ENCODE measurements around the gene GPSM1.
"Not testable (repeated sequence)": the region's sequence is repeated elsewhere in the genome, so short reads cannot be mapped to it uniquely, and the experiment has no call there.

Gene GPSM1

DNA sequence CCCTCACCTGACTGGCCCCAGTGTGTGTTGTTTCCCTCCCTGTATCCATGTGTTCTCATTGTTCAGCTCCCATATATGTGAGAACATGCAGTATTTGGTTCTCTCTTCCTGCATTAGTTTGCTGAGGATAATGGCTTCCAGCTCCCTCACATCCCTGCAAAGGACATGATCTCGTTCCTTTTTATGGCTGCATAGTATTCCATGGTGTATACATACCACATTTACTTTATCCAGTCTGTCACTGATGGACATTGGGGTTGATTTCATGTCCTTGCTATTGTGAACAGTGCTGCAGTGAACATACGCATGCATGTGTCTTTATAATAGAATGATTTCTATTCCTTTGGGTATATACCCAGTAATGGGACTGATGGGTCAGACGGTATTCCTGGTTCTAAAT lies 7.4 kb upstream of the GPSM1 start:
- not testable (repeated sequence) for DNase-seq

DNA sequence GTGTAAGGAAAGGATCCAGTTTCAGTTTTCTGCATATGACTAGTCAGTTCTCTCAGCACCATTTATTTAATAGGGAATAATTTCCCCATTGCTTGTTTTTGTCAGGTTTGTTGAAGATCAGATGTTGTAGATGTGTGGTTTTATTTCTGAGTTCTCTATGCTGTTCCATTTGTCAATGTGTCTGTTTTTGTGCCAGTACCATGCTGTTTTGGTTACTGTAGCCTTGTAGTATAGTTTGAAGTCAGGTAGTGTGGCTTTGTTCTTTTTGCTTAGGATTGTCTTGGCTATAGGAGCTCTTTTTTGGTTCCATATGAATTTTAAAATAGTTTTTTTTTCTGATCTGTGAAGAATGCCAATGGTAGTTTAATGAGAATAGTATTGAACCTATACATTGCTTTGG lies 6.4 kb upstream of the GPSM1 start:
- DNase-seq = not testable (repeated sequence)

DNA sequence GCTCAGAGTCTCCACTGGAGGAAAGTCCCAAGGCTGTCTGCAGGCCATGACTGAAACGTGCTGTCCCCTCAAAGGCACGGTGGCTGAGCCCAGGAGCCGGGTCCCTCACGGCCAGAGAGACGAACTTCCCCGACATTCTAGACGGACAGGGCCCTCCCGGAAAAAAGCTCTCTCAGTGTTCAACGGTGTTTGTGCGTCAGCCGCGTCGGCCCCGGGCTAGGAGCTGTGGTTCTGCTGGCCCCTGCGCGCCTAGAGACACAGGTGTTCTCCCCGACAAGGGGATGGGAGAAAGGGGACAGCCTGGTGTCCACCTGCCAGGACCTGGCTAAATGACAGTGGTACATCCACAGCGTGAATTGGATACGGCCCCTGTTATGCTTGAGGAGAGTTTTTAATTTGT lies 5.8 kb upstream of the GPSM1 start:
- DNase-seq = no peak

DNA sequence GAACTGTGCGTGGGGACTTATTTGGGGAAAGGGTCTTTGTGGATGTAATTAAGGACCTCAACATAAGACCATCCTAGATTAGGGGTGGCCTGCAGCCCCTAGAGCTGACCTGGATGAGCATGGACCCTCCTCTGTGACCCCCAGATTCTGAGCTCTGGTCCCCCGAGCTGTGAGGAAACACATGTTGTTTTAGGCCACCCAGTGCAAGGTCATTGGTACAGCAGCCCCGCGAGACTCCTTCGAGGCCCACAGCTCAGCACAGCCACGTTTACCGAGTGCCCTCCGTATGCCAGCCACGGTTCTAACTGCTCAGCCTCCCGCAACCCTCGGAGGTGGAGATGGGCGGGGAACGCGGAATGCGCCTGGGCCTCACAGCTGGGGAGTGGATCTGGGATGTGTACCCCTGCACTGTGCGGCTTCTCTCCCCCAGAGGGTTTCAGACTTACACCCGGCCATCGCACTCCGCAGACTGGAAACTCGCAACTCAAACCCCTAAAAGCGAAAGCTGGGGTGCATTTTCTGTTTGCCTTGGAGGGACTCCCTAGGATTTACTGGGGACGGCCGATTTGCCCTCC lies 4.5 kb upstream of the GPSM1 start:
- no peak for DNase-seq

DNA sequence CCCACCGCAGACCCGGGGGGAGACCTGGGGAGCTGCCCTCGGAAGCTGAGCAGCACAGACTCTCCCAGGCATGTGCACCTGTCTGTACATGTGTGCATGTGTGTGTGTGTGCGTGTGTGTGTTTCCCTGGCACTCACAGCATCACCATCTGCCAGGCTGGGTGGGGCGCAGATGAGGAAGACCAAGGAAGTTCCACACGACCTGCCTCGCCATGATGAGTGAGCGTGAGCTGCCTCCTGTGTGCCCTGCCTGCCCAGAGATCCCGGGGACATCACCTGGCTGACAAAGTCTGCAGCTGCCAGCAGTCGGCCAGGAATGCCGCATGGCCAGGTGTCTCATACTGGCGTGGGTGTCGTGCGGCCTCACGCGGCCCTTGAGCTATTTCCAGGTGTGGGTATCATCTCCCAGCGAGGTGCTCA lies 4.0 kb upstream of the GPSM1 start:
- DNase-seq = no peak

DNA sequence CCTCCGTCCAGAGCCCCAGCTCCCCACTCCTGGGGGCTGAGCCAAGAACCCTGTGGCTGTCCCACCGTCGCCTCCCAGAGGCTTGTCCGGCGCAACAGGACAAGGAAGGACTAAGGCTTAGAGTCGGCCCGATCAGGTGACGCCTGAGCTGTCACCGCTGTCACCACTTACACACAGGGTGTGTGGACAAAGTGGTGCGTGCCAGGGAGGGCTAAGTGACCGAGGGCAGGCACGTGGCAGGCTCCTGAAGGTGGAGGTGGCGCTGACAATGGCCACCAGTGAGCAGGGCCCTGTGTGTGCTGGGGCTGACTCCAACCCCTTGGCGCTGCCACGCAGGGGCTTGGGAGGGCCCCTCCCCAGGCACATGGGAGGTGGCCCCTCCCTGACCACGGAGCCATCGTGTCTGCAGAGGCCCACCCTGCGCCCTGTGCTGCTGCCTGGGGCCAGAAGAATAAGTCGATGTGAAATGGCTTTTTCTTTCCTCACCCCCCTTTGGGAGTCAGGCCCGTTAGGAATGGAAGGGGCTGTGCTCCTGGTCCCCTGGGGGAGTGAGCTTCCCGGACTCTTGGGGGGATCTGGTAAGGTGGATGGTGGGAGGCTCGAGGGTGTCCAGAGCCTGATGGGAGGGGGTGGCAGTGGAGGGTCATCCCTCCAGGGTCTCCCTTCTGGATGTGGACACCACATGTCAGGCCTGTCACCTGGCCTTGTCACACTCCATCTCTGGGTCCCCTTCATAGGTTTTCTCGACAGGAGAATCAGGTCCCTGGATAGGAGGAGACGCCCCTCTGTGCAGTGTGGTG lies 2.6 kb upstream of the GPSM1 start:
- DNase-seq = no peak

DNA sequence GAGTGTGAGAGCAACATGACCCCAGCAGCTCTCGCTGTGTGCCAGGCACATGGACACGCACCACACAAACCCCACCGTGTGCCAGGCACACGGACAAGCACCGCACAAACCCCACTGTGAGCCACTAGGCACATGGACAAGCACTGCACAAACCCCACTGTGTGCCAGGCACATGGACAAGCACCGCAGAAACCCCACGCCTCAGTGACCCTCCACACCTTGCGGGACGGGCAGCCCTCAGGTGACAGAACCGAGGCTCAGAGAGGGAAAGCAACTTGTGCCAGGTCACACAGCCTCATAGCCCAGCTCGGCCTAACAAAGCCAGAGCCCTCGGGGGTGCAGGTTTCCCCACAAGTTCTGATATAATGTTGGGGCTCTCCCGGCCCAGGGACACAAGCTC lies 2.0 kb upstream of the GPSM1 start:
- DNase-seq = no peak

DNA sequence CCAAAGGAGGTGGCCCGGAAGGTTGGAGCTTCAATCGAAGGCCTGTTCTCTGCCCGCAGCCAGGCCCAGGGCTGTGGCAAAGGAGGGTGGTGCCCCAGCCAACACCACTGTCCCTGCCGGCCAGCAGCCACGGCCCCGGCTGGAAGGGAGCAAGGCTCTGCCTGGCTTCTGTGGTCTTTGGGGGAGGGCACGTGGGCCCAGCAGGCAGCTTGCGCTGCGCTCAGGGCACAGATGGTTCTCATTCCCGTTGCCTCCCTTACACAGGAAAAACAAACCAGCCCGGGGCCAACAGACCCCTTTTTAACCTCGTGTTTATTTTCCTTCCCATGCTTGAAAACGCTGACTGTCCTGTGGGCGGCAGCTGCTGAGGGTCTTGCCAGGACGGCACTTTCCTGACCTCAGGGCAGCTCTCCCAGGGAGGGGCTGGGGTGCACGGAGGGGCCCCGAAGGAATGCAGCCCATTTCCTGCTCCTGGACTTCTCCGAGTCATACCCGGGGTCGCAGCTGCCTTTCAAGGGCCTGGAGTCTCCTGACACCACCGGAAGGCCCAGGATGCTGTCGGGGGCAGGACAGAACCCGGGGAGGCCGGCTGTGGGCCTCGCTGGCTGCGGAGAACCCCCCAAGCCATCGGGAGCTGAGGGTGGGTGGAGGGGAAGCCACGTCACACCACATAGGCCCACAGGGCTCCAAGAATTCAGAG lies 1.1 kb upstream of the GPSM1 start:
- no peak for DNase-seq

DNA sequence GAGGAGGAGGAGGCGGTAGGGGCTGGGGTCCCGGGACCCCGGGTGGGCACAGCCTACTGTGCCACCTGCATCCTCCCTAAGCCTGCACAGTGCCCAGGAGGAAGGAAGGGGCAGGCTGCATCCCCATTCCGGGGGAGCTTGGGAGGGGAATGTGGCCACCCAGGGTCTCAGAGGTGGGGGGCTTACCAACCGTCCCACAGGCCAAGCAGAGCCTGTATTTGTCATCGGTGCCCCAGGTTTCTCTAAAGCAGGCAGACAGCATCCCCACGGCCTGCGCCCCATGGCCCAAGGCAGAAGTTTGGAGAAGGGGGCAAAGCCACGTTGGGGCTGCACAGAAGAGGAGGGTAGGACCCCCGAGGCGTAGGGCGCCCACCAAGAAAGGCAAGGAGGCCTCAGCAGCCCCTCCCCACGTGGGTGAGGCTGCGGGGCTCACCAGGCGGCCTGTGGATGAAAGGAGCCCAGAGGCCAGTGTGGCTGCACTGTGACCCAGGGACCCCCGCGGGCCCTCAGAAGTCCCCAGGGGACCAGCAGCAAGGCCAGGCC lies 507 bp upstream of the GPSM1 start:
- no peak for DNase-seq

DNA sequence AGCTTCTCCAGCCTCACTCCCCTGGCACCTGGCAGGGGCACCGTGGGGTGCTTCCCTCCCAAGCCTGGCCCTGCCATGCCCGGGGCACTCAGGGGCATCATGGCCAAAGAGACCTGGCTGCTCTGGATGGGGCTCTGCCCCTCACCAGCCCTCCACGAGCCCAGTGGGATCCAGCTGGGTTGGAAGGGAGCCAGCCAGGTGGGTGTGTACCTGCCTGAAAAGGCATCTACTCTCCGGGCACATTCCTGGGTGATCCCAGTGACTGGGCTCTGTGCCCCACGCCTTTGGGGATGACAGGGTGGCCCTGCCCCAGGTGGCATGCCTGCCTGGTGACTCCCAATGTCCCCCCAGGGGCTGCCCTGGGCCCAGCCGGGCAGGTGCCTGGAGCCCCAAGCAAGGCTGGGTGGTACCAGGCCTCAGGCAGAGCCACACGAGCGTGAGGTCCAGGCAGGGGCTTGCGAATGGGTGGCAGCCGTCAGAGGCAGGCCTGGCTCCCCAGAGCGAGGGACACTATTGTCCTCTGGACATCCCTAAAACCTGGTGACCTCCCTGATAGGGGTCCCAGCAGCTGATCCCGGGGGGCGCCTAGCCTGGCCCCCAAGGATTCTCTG lies 777 bp downstream of the GPSM1 start:
- DNase-seq = no peak

DNA sequence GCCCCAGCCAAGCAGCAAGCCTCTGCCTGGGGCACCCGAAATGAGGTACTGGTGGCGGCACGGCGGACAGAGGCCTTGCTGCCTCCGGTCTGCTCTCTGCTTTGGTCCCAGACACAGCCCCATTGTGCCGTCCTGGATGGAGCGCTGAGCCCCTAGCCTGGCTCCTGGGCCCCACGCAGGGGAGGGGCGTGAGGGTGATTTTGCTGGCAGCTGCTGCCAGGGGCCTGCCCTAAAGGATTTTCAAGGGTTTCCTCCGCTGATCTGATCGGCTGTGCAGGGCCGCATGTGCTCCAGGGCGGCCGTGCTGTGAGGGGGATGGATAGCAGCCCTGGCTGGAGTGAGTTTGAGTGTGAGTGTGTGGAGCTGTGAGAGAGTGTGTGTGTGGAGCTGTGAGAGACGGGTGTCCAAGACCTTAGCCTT lies 1.3 kb downstream of the GPSM1 start:
- no peak for DNase-seq

DNA sequence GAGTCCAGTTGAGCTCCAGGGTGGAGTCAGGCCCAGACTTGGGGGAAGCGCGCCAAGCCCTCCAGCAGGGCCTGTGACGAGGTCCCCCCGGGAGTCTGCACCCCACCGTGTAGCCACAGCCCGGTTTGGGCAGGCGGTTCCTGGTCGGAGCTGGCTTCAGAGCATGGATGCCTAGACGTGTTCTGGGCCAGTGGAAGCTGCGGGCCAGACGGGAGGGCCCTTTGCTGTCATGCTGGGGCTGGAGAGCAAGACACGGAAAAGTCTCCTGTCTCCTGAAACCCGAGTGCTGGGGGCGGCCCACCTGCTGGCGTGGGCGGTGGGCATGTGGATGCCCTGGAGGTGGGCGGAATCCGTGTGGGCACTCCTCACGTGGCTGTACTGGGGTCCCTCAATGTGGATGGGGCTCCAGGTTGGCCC lies 1.9 kb downstream of the GPSM1 start:
- no peak for DNase-seq

DNA sequence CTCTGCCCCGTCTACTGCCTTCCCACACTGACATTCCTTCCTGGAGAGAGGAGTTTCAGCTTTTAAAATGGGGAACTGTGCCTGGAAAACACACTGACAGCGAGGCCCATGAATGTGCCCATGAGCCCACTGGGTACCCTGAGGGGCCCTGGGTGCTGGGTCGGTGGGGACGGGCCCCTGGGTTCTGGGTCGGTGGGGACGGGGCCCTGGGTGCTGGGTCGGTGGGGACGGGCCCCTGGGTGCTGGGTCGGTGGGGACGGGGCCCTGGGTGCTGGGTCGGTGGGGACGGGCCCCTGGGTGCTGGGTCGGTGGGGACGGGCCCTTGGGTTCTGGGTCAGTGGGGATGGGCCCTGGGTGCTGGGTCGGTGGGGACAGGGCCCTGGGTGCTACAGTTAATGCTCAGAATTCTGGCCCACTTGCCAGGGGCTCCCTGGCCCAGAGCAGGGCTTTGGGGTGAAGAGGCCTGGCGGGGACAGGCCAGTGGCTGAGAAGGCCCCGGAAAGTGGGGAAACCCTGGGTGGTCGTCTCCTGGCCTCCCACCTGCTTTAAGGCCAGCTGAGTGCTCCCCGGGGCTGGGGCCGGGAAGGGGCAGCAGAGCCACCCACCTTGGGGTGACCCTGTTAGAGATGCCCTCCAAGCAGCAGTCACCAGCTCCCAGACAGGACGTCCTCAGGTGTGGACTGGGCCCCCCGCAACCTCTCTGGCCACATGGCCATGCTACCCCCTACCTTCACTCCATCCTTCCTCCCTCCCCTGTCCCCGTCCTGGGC lies 2.5 kb downstream of the GPSM1 start:
- no peak for DNase-seq

DNA sequence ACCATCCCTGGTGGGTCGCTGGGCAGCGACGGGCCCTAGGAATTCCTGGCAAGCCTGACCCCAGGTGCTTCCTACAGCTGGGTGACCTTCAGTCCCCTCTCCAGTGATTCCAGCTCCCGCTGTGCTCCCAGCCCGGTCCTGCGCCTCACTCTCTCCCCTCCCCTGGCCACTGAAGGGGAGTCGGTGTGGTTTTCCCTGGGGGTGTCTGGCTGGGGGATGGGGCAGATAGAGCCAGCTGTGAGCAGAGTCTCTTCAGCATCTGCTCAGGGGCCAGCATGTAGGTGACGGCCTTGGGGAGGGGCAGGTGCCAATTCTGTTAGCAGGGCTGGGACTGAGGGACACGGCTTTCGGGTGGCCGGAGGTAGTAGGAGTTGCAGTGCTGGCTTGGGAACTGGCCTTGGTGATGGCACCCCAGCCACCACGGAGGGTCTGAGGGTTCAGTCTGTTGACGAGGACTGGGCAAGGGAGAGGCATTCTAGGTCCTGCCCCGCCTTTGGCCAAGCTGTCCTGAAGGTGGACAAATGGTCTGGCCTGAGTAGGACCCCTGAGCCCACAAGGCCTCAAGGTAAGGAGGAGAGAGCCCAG lies 3.2 kb downstream of the GPSM1 start:
- no peak for DNase-seq

DNA sequence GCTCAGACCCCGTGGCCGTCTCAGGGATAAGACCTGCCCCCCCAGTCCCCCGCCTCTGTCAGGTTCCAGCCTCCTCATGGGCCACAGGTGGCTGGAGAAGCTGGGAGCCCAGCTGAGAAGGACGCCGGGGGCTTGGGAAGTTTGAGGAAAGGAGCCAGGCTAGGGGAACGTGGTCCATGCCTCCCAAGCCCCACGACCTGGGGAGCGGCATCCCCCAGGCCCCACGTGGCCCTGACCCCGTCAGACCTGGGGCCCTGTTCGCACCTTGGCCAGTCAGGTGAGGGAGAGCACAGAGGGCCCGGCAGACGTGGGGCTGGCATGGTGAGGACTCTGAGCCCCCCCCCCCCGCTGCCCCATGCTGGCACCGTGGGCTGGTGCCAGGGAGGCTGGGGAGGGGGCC lies 3.7 kb downstream of the GPSM1 start:
- no peak for DNase-seq

DNA sequence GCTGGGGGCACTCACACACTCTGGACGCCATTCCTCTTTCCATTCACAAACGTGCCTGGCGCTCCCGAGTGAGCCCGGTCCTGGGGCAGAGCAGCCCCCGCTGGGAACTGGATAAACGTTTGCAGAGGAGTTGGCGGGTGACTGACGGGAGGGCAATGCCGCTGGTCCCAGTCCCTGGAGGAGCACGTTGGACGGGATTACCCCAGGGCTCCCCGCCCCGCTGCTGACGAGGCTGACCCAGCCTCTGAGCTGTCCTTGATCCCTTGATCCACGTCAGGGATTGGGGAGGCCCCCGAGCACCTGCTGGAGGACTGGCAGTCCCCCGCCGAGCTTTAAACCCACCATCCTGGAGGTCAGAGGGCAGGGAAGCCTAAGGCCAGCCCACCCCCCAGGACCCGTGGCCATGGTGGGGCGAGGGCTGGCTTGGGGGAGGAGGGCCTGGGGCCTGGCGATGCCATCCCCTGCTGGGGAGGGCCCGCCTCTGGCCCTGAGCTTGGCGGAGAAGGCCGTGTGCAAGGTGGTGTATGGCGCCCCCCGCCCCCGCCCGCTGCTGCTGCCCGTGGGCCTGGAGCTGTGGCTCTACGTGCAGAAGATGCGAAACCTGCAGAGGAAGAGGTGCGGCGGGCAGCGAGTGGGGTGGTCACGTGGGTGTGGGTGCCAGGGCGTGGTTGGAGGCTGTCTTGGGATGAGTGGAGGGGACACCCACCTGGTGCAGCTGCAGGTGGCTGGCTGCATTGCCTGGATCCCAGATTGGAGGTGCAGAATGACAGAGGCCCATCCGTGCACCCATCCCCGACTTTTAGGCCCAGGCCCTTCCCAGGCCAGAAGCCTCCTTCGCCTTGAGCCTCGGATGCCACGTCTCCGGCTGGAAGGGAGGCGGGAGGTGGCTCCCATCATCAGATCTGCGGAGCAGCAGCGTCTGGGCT lies 4.5 kb downstream of the GPSM1 start:
- DNase-seq = no peak

DNA sequence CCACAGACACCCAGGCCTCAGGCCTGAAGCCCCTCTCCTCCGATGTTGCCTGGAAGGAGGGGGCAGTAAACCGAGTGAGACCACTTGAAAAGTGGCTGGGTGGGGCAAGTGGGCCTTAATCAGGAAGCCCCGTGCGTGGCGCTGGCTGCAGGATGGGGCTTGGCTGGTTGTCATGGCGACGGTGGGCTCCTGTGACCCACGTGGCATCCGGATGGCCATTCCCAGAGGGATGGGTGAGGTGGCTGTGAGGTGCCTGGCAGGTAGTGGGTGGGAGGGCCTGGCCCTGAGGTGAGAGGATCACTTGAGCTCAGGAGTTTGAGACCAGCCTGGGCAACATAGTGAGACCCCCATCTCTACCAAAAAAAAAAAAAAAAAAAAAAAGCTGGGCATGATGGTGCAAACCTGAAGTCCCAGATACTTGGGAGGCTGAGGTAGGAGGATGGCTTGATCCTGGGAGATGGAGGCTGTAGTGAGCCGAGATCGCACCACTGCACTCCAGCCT lies 5.2 kb downstream of the GPSM1 start:
- no peak for DNase-seq

DNA sequence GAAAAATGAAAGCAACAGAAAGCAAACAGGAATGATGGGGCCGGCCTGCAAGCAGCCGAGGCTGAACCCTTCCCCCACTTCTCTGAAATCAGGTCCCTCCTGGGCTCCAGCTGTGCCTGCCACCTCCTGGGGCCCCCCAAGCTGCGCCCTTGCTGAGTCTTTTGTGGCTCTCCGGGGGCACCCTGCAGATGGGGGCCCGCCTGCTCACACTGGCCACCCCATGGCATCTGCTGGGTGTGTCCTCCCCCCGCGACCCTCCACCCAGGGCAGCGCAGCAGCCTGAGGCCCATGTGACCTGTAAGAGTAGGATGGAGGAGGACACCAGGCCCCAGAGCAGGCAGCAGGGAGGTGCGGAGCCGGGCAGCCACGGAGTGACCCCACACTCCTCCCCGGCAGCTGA lies 5.7 kb downstream of the GPSM1 start:
- no peak for DNase-seq

DNA sequence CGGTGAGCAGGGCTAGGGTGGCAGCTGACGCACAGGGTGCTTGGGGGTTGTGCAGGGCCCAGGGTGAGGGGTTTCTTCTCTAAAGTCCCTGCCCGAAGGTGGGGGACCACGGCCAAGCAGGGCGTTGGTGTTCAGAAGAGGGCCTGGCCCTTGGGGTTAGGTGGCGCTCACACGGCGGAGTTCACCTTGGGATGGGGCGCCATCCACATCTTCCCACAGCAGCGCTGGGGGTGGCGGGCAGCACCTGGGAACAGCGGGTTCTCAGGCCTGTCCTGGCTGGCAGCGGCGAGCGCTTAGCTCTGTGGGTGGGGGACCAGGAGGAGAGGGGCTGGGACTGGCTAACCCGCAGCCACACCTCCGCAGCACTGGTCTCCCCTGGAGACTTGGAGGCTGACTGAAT lies 6.1 kb downstream of the GPSM1 start:
- no peak for DNase-seq

DNA sequence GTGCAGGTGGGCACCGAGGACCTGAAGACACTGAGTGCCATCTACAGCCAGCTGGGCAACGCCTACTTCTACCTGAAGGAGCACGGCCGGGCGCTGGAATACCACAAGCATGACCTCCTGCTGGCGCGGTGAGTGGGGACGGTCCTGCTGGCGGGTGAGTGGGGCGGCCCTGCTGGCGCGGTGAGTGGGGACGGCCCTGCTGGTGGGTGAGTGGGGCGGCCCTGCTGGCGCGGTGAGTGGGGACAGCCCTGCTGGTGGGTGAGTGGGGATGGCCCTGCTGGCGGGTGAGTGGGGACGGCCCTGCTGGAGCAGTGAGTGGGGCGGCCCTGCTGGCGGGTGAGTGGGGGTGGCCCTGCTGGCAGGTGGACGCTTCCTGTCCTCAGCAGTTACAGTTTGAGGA lies 7.2 kb downstream of the GPSM1 start:
- DNase-seq = no peak

Measured in activated naive CD4-positive, alpha-beta T cell treated with anti-CD3 and anti-CD28 coated beads, Interleukin-2, amount 50 U/mL, for 16 hours (primary cell).